Measurements from ENCODE around the gene SHOC2.

Gene SHOC2

DNA sequence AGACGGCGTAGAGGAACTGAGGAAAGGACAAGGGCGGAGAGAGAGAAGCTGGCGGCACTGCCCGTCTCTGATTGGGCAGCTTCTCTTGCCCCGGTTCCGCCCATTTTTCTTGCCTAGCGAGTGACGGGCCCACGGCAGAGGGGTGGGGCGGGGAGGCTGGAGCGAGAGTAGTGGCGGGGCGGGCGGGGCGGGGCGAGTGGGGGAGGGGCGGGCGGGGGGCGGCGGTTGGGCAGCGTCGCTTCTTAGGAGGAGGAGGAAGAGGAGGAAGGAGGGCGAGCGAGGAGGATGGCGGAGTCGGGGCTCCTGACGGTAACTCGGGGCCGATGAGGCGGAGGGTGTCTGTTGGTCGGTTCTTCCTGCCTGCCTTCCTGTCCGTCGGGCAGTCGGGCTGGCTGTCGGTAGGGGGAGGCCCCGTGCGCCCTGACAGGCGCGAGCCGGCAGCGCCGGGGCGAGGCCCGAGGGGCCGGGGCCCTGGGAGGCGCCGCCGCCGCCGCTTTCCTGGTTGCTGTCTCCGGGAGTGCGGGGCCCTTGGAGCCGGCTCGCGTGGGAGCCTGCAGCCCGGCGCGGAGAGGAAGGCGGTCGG is at the start of gene SHOC2:
SHOC2 (plus strand) TSS at position 256 of the 583 bp plus-strand sequence. CDS start 44,755 bp downstream, outside the sequence.
- in situ Hi-C loops (cut with HindIII; ENCODE audit: low pct_ligation_motif_present, low pct_unique_long_range_greater_than_20kb, low sequenced_read_pairs), result no loop called here
- DNase-seq, result peak; percentile 75

DNA sequence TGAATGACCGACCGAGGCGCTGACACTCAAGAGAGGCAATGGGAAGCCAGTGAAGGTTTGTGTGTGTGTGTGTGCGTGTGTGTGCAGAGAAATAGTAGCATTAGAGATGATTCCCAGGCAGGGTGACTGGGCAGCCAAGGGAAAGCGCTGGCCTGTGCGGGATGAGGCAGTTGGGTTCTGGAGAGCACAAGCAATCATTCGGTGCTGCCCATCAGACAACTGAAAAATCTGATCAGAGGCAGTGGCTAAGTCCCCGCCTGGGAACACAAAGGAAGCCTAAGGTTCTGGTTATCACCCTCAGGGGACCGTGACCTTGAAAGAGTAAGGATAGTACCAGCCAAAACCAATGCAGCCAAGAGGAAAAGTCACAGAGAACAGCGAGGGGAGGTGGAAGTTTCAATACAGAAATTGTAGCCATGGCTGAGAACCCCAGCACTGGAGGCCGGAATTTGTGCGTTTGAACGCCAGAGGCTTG is 48.5 kb upstream of the SHOC2 start:
- no peak for DNase-seq
- in situ Hi-C loops (cut with HindIII; ENCODE audit: low pct_ligation_motif_present, low pct_unique_long_range_greater_than_20kb, low sequenced_read_pairs), result no loop called here

DNA sequence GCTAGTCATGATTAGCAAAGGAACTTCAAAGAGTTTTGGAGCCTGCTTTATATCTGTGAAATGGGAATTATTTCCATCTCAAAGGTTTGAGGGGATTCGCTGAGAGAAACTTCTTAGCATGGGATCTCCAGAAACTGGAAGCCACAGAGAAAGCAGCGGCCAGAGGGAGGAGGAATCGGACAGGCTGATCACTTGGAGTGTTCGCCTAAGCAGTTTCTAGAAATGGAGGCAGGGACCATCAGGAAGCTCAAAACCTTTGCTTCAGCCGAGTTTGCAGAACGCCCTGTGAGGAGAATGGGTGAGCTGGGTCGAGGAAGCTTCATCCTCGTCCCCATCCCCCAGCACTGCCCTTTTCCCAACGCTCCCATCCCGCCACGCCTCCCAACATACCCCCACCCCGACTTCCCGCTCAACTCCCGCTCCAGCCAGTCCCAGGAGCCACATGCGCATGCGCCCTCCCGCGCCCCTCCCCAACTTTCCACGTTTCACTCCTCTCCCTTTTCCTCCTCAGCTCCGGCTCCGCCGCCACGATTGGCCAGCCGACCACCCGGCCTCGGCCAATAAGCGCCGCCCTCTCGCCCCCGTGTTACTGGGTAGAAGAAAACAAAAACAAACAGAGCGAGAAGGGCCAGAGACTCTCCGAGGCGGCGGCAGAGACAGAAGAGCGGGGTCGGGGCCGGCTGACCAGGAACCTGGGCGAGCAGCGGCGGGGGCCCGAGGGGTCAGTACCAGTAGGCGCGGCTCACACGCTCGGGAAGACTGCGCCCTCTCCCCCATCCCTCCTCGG is 47.9 kb upstream of the SHOC2 start, which contains the start of gene PDCD4:
PDCD4 (plus strand) TSS at position 631 of the 787 bp plus-strand sequence. CDS start 4,100 bp downstream, outside the sequence.
- DNase-seq, result peak; percentile 99
- in situ Hi-C loops (cut with HindIII; ENCODE audit: low pct_ligation_motif_present, low pct_unique_long_range_greater_than_20kb, low sequenced_read_pairs), result no loop called here

DNA sequence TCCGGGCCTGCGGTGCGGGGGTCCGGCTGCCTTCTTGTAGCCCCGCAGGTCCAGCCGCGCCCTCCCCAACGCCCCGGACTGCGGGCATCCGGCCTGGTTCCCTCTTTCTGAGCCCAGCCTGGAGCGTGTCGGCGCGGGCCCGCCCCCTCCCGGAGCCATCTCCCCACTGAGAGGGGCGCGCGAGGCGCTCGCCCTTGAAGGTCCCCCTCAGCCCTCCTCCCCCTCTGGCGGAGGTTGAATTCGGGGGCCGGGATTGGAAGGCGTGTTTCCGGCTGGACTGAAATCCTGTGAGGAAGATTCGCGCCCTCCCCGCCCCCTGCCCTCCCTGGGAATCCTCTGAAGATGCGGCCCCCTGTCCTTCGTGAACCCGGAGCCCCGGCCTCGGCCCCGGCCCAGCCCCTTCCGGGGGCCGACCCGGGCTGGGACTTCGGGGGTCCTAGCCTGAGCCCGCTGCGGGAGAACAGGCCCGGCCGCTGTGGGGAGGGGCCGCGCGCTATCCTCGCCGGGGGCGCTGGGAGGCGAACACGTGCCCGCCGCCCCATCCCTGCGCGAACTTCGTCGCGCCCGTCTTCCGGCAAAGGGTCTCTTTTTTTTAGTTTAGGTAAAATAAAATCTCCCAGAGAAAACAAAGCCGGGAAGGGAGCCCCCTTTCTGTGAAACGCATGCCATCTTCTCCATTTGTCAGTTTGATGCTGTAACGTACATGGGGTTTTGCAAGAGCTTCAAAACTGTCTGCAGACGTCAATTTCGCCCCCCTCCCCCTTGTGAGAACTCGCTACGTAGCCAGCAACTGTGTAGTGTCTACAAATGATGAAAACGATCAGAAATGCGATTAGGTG is 47.0 kb upstream of the SHOC2 start:
- in situ Hi-C loops (cut with HindIII; ENCODE audit: low pct_ligation_motif_present, low pct_unique_long_range_greater_than_20kb, low sequenced_read_pairs), result no loop called here
- peak; percentile 81 for DNase-seq

DNA sequence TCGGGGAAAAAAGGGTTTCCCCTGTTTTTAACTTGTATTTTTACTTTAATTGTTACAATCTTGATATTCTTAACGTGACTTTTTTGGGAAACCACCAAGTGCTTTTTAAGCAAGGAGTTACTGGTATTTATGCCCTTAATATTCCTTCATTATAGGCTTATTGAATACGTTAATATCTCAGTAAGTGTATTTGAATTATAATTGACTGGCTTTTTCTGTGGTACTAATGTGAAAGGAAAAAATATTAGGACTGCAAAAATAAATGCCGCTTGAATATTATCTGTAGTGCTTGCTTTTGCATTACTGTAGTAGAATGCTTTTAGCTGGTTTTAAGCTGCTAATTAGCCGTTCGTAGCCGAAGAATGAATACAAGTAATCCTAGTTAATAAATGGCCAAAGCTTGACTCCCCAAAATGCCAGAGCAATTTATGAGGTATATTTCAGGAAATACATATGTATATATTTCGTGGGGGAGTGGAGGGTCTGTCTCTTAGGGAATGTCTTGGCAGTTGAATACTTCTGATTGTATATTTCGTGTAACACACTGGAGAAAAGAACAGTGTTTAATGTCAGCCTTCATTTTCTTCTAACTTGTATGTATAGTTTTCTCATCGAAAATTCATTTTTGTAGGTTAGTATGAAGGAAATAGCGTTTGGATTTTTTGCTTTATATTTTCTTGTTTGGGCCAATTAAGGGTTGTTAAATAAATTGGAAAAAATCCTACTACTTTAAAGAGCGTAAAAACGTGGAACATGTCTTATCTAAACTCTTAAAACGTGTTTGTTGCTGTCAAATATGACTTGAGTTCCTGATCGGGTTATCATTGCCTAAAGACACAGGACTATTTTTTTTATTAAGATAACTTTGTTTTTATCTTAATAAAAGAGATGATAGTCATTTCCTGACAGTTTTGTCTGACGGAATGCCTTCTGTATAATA is 46.1 kb upstream of the SHOC2 start:
- in situ Hi-C loops (cut with HindIII; ENCODE audit: low pct_ligation_motif_present, low pct_unique_long_range_greater_than_20kb, low sequenced_read_pairs), result no loop called here

DNA sequence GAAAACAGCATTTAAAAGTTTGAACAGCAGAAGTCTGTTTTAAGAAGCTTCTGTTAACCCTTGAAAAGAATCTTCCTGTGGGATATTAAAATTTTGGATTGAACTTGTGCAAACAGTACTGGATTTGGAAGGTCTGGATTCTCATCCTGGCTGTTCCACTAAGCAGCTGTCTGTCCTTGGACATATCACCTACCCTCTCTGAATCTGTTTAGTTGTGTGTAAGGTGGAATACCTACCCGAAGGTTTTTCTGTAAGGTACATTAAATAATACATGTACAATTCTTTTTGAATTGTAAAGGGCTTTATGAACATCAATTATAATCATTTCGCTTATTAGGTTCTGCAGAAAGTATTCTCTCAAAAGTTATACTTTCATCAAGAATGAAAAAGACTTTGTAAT is 45.5 kb upstream of the SHOC2 start:
- peak; percentile 8 for DNase-seq
- in situ Hi-C loops (cut with HindIII; ENCODE audit: low pct_ligation_motif_present, low pct_unique_long_range_greater_than_20kb, low sequenced_read_pairs), result no loop called here

More for the DNA sequence above, 46.1 kb upstream of the SHOC2 start:
- DNase-seq, result peak; percentile 25

DNA sequence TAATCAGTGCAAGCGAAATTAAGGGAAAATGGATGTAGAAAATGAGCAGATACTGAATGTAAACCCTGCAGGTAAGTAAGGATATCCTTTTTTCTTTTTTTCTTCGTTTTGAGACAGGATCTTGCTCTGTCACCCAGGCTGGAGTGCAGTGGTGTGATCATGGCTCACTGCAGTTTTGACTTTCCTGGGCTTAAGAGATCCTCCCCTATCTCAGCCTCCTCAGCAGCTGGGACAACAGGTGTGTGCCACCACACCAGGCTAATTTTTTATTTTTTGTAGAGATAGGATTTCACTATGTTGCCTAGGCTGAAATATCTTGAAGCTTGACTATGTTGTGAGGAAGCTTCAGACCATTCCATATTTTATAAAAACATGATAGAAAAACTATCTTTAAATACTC is 43.4 kb upstream of the SHOC2 start:
- in situ Hi-C loops (cut with HindIII; ENCODE audit: low pct_ligation_motif_present, low pct_unique_long_range_greater_than_20kb, low sequenced_read_pairs), result no loop called here
- DNase-seq, result no peak

DNA sequence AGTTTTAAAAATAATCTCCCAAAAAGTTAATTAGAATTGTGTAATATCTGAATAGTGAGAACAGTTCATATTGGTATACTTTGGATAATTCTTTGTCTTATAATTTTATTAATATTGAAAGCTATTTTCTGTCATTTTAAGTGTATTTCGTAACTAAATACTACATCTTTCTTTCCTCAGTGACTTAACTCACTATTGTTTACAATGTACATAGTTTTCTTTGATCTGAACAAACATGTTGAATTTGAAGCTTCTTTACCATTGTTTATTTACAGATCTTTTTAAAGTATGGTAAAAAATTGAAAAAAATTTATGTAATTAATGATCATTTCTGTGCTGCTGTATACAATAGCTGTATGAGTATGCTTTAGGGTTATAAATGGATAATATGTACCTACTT is 42.6 kb upstream of the SHOC2 start:
- DNase-seq, result no peak
- in situ Hi-C loops (cut with HindIII; ENCODE audit: low pct_ligation_motif_present, low pct_unique_long_range_greater_than_20kb, low sequenced_read_pairs), result no loop called here

DNA sequence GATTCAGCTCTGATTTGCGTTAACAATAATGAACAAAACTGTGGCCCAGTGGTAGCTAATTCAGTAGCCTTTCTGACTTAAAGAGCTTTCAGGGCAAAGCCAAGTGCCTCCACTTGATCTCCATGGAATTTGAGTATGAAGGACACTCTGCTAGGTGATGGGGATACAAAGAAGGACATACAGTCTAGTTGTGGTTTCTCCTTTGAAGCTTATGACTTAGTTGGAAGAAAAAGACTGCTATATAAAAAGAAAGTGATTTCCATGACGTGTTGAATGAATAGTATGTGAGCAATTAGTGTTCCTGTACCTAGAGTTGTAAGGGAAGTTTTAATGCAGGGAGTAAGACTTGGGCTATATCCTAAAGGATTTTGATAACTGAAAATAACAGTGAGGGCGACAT is 39.4 kb upstream of the SHOC2 start:
- DNase-seq, result no peak
- in situ Hi-C loops (cut with HindIII; ENCODE audit: low pct_ligation_motif_present, low pct_unique_long_range_greater_than_20kb, low sequenced_read_pairs), result no loop called here

DNA sequence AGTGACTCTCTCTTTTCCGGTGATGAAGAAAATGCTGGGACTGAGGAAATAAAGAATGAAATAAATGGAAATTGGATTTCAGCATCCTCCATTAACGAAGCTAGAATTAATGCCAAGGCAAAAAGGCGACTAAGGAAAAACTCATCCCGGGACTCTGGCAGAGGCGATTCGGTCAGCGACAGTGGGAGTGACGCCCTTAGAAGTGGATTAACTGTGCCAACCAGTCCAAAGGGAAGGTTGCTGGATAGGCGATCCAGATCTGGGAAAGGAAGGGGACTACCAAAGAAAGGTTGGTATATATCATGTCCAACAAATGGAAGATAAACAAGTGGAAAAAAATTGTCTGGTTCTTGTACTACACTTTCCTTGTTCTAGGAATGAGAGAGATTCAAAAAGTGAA is 38.2 kb upstream of the SHOC2 start:
- DNase-seq, result no peak
- in situ Hi-C loops (cut with HindIII; ENCODE audit: low pct_ligation_motif_present, low pct_unique_long_range_greater_than_20kb, low sequenced_read_pairs), result no loop called here

DNA sequence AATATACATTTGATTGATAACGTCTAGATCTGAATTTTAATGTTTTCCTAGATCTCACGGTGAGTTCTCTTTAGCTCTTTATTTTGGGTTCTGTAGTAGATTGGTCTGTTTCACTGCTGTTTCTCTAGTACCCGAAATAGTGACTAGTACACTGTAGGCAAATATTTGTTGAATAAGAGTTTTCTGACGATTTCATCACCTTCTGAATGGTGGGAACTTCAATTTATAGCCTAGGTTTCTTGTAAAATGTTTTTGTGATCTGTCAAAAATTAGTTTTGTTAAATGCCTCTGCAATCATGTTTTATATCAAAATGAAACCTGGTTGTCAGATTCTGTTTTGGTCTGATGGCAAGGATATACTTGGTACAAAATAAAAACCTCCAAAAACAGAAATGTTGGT is 37.5 kb upstream of the SHOC2 start:
- in situ Hi-C loops (cut with HindIII; ENCODE audit: low pct_ligation_motif_present, low pct_unique_long_range_greater_than_20kb, low sequenced_read_pairs), result no loop called here
- DNase-seq, result no peak

DNA sequence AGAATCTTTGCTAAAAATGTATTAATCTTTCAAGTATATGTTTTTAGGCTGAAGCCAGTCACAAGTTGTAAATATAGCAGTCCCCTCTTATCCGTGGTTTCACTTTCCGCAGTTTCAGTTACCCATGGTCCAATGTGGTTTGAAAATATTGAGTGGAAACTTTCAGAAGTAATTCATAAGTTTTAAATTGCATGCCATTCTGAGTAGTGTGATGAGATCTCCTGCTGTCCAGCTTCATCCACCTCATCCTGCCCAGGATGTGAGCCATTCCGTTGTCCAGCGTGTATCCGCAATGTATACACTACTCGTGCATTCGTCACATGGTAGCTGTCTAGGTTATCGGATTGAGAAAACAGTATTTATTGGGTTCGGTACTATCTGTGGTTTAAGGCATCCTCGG is 35.5 kb upstream of the SHOC2 start:
- in situ Hi-C loops (cut with HindIII; ENCODE audit: low pct_ligation_motif_present, low pct_unique_long_range_greater_than_20kb, low sequenced_read_pairs), result no loop called here
- no peak for DNase-seq

DNA sequence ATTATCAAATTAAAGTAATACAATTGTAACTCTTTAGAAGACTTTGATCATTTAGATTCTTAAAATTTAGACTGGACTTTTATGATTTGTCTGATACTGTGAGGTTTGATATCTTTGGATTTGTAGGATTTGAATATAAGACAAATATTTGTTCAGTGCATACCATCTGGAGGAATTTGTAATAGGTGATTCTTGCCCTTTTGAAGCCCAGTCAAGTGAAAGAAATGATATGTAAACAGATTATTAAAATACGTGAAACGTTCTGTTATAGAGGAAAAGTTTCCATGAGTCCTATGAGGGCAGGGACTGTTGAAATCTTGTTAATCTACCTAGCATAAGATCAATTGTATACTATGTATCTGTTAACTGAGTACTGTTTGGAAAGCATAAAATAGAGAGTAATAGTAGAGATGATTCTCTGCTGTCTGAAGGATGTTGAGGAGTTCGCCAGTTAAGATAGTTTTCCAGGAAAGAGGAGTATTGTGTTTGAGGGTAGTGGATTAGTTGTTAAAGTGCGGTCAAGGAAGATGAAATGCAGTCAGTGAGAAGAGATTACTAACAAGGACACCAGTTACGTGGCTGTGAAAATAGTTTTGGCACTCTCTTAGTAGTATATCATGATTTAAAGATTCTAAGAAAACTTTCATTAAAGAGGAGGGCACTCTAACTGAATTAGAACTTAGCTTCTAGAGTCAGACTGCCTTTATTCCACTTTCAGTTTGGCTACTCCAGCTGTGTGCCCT is 33.3 kb upstream of the SHOC2 start:
- in situ Hi-C loops (cut with HindIII; ENCODE audit: low pct_ligation_motif_present, low pct_unique_long_range_greater_than_20kb, low sequenced_read_pairs), result no loop called here
- DNase-seq, result no peak

DNA sequence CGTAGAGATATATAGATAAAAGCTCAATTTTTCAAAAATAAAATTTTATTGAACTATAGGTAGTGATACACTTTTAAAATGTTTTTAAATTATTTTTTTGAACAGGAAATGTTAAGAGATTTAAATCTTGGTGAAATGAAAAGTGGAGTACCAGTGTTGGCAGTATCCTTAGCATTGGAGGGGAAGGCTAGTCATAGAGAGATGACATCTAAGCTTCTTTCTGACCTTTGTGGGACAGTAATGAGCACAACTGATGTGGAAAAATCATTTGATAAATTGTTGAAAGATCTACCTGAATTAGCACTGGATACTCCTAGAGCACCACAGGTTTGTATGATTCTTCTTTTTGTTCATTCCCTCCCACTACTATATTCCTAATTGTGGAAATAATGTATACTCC is 31.8 kb upstream of the SHOC2 start:
- no peak for DNase-seq
- in situ Hi-C loops (cut with HindIII; ENCODE audit: low pct_ligation_motif_present, low pct_unique_long_range_greater_than_20kb, low sequenced_read_pairs), result no loop called here

DNA sequence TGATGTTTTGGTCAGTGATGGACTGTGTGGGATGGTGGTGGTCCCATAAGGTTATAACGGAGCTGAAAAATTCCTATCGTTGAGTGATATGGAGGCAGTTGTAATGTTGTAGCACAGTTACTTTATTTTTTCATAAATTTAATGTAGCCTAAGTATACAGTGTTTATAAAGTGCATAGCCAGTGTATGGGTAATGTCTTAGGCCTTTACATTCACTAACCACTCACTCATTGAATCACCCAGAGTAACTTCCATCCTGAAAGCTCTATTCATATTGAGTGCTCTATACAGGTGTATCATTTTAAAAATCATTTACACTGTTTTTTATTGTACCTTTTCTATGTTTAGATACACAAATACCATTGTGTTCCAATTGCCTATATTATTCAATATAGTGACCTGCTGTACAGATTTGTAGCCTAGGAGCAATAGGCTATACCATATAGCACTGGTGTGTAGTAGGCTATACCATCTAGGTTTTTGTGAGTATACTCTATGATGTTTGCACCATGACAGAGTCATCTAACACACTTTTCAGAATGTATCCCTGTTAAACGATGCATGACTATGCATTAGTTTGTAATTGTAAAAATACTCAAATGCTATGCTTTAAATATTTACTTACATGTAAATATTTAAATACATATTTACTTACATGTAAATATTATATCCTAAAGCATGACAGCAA is 26.7 kb upstream of the SHOC2 start:
- no peak for DNase-seq
- in situ Hi-C loops (cut with HindIII; ENCODE audit: low pct_ligation_motif_present, low pct_unique_long_range_greater_than_20kb, low sequenced_read_pairs), result no loop called here

DNA sequence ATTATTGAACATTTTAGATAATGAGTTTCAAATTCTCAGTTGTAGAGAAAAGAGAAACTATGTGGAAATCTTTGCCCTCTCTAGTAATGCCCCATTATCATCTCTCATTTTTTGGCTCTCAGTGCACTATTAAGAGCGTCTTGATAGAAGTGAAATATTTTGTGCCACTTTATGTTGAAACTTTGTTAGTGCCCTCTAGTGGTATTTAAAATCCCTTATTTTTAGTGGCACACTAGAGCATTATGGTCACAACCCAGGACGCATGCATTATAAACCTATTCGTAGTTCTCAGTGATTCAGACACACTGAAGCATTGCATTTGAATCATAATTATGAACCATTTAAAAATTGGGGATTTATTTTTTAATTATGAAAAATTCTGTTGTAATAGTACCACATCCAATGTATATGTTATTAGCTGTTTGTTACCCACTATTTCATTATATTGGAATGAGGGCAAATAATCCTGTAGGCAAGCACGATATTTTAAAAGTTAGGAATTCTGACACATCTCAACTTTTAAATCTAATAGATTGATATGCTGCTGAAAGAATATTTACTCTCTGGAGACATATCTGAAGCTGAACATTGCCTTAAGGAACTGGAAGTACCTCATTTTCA is 25.7 kb upstream of the SHOC2 start:
- in situ Hi-C loops (cut with HindIII; ENCODE audit: low pct_ligation_motif_present, low pct_unique_long_range_greater_than_20kb, low sequenced_read_pairs), result no loop called here
- DNase-seq, result peak; percentile 69

DNA sequence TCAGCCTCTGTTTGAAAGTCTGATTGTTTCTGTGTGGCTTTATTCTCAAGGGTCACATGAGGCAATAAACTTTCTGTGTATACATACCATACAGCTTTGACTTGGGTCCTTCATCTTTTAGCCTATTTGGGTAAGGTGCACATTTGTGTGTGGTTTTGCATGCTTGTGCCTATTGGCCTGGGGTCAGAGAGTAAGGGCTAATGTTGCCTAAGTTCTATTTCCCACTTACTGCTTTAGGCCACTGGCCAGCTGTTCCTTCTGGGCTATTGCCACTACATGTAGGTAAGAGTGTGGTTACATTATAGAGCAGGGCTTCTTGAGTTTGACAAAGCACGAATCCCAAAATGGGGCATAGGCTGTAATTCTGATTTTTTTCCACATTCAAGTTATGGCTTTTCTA is 22.2 kb upstream of the SHOC2 start:
- DNase-seq, result no peak
- in situ Hi-C loops (cut with HindIII; ENCODE audit: low pct_ligation_motif_present, low pct_unique_long_range_greater_than_20kb, low sequenced_read_pairs), result no loop called here

All from ACHN (cell line).